ENCODE data around the gene MED14.

- TF ChIP-seq BHLHE40 (IDR thresholded peaks at IDR 0.05; ENCODE audit: borderline replicate concordance), result no peak
- TF ChIP-seq ELF4 (IDR thresholded peaks at IDR 0.05), result no peak
- TF ChIP-seq FOXA1 (IDR thresholded peaks at IDR 0.05), result no peak
These were observed 119.4 kb downstream of the MED14 start for GRCh38 chrX:40615976-40616375.

Measured in HEK293T (cell line).